CD14-positive monocyte (primary cell): Measurements from ENCODE around the gene TTLL13. TPM values are rescaled to one million over a fixed set of nuclear protein-coding genes. Genes with fewer than 3 reads are reported as not detected.
"Not testable (repeated sequence)": the region's sequence is repeated elsewhere in the genome, so short reads cannot be mapped to it uniquely, and the experiment has no call there.

Source experiments
- DNase-seq, 3 donors: peaks; one replicate each; pipeline ENCODE4 v3.0.0-alpha.2; 2011 to 2022
- H2AFZ ChIP-seq: 2 replicates; pipeline ENCODE4 v1.6.0; 2012; ENCODE audit warnings: mild to moderate bottlenecking, low read depth, low read length, inconsistent platforms; ENCODE audit not compliant: insufficient read depth, poor library complexity, severe bottlenecking
- H3K27ac ChIP-seq, 2 donors: 1 replicate in 1 of 2; 2 replicates in 1 of 2; pipeline ENCODE4 v1.5.1; 2012 to 2013; ENCODE audit warnings: low read length in 2 of 2, control low read depth in 1 of 2, inconsistent platforms in 1 of 2, low read depth in 1 of 2, mild to moderate bottlenecking in 1 of 2
- H3K27me3 ChIP-seq, 2 donors: one replicate each; pipeline versions ENCODE4 v1.6.0 to v1.6.1; 2011 to 2013; ENCODE audit warnings: low read length in 2 of 2; ENCODE audit not compliant: control insufficient read depth in 2 of 2, insufficient read depth in 2 of 2
- H3K36me3 ChIP-seq, 2 donors: replicated peaks in 1 of 2; 1 replicate in 1 of 2; 2 replicates in 1 of 2; pipeline versions ENCODE4 v1.5.1 to v1.6.1; 2012 to 2013; ENCODE audit warnings: low read length in 2 of 2, control low read depth in 1 of 2, inconsistent platforms in 1 of 2, mild to moderate bottlenecking in 1 of 2; ENCODE audit not compliant: insufficient read depth in 2 of 2, control insufficient read depth in 1 of 2
- H3K4me1 ChIP-seq, 2 donors: 1 replicate in 1 of 2; 2 replicates in 1 of 2; pipeline versions ENCODE4 v1.5.1 to v1.6.1; 2012 to 2013; ENCODE audit warnings: low read length in 2 of 2, control low read depth in 1 of 2, inconsistent platforms in 1 of 2, mild to moderate bottlenecking in 1 of 2, moderate library complexity in 1 of 2; ENCODE audit not compliant: insufficient read depth in 2 of 2, control insufficient read depth in 1 of 2
- H3K4me2 ChIP-seq: replicated peaks from 2 replicates; pipeline ENCODE3; 2012; ENCODE audit warnings: low read length, moderate library complexity, mild to moderate bottlenecking; ENCODE audit not compliant: poor library complexity, severe bottlenecking; ENCODE audit errors: extremely low read depth
- H3K4me3 ChIP-seq, 3 experiments: fragments of 200-600 bp in 1 of 3; sonication (generic) in 1 of 3; replicated peaks in 1 of 3; 1 replicate in 2 of 3; 2 replicates in 1 of 3; pipeline ENCODE4 v1.5.1; 2011 to 2013; ENCODE audit warnings: low read length in 3 of 3, mild to moderate bottlenecking in 3 of 3, control low read depth in 2 of 3, low read depth in 2 of 3, inconsistent platforms in 1 of 3, moderate library complexity in 1 of 3
- H3K79me2 ChIP-seq: 2 replicates; pipeline ENCODE4 v1.6.0; 2012; ENCODE audit warnings: mild to moderate bottlenecking, control low read depth, inconsistent platforms, low read length, moderate library complexity; ENCODE audit not compliant: insufficient read depth
- H3K9ac ChIP-seq: 2 replicates; pipeline ENCODE4 v1.6.0; 2017; ENCODE audit warnings: low read length, mild to moderate bottlenecking; ENCODE audit not compliant: insufficient read depth, poor library complexity, severe bottlenecking
- H3K9me3 ChIP-seq, 2 donors: replicated peaks in 1 of 2; 1 replicate in 1 of 2; 2 replicates in 1 of 2; pipeline versions ENCODE4 v1.5.1 to v1.6.1; 2012 to 2013; ENCODE audit warnings: low read length in 2 of 2, control low read depth in 1 of 2; ENCODE audit not compliant: control insufficient read depth in 1 of 2, insufficient read depth in 1 of 2
- H4K20me1 ChIP-seq: 2 replicates; pipeline ENCODE4 v1.6.0; 2012; ENCODE audit warnings: mild to moderate bottlenecking, low read length, control low read depth, moderate library complexity; ENCODE audit not compliant: insufficient read depth
- H3K27ac Mint-ChIP-seq, 7 donors: one replicate each; pipeline ENCODE4 v1.8.0; 2020; ENCODE audit warnings: mild to moderate bottlenecking in 7 of 7, mixed read lengths in 7 of 7, moderate library complexity in 6 of 7, inconsistent platforms in 2 of 7
- H3K27me3 Mint-ChIP-seq, 3 donors: one replicate each; pipeline ENCODE4 v1.8.0; 2021 to 2022; ENCODE audit warnings: low read depth in 3 of 3, mild to moderate bottlenecking in 3 of 3, mixed read lengths in 3 of 3, moderate library complexity in 3 of 3, inconsistent platforms in 1 of 3
- H3K36me3 Mint-ChIP-seq, 2 donors: one replicate each; pipeline ENCODE4 v1.8.0; 2020; ENCODE audit warnings: mixed read lengths in 2 of 2, inconsistent platforms in 1 of 2, mild to moderate bottlenecking in 1 of 2
- H3K4me1 Mint-ChIP-seq: one replicate; pipeline ENCODE4 v1.8.0; 2020; ENCODE audit warnings: mild to moderate bottlenecking, mixed read lengths
- H3K4me3 Mint-ChIP-seq, 2 donors: one replicate each; pipeline ENCODE4 v1.8.0; 2020; ENCODE audit warnings: mild to moderate bottlenecking in 2 of 2, mixed read lengths in 2 of 2, moderate library complexity in 1 of 2
- H3K9me3 Mint-ChIP-seq, 7 donors: one replicate each; pipeline ENCODE4 v1.8.0; 2020 to 2022; ENCODE audit warnings: mixed read lengths in 7 of 7, mild to moderate bottlenecking in 6 of 7, moderate library complexity in 6 of 7, inconsistent platforms in 2 of 7
- WGBS: methylation state at CpG from one replicate; pipeline ENCODE4 v1.1.5; 2013; ENCODE audit warnings: missing lambda C conversion rate; ENCODE audit not compliant: insufficient coverage; 5-methylcytosine and 5-hydroxymethylcytosine counted together
- intact Hi-C, 2 donors: fragments of 100-400 bp; cut with micrococcal nuclease; formaldehyde crosslinking; loops; one replicate each; pipeline versions ENCODE4 v1.15.0 to v1.15.1; 2023
- polyA plus RNA-seq, 3 donors: library from polyadenylated mRNA; depleted of rRNA in 1 of 3; unstranded in 2 of 3; stranded (reverse) in 1 of 3; fragments of 300-500 nt in 2 of 3; fragments of >200 nt in 1 of 3; fragmentation: Illumina TruSeq in 2 of 3; gene quantifications; 1 replicate in 2 of 3; 2 replicates in 1 of 3; pipeline ENCODE4 v1.2.3, GENCODE V29; 2012 to 2021
- TF ChIP-seq, protein P1 (sequence below): fragments of 200-600 bp; IDR thresholded peaks from one replicate; pipeline ENCODE4 v1.8.0; 2022; ENCODE audit warnings: antibody characterized with exemption, mild to moderate bottlenecking

TTLL13 gene
- polyA plus RNA-seq, 3 donors: 0.08 to 0.13 TPM; not detected in 1

DNA sequence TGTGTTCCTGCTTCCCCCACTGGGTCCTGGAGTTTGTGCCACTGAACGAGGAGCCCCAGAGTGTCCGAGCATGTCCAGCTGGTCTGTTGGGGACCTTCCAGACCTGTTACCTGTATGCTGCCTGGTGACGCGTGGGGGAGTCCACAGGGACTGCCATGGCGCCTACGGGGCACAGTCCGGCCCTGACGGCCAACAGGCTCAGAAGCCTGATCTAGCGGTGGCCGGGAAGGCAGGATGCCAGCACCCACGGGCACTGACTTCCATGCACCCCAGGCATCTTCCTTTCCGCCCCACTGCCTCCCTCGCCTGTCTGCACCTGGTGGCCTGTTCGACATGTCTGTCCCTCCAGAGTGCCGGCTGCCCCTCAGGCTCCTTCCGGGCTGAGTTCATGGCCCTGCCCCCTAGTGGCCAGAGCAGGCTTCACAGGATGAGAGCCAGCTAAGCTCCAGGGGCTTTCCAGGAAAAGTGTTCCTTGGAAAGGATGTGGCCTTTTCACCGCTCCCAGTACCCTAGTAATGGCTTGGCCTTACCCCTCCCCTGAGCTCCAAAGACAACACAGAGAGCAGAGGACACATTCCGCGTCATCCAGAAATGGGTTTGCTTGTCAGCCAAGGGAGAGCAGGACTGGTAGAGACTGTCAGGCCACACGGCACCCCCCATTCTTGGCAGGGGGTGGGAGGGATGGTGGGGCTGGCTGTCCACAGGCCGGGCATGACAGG is 51.8 kb downstream of the TTLL13 start:
- Mint-ChIP-seq H3K36me3 (no peaks in the 10 kb centered on the region), H3K4me1 (peaks cover 6% of the 10 kb centered on the region), H3K4me3 (no peak overlapping the region), H3K9me3 (no peaks in the 10 kb centered on the region), H3K27ac (no peak overlapping the region), H3K27me3 (peaks cover 0 to 2% (median 0%) of the 10 kb centered on the region in 3 donors)
- Histone ChIP-seq H3K27me3 (no peaks in the 10 kb centered on the region), H4K20me1 (no peaks in the 10 kb centered on the region), H2AFZ (peak overlapping the region; percentile 41), H3K79me2 (no peaks in the 10 kb centered on the region), H3K4me2 (no peak overlapping the region), H3K27ac (no peak overlapping the region), H3K4me1 (peaks cover 4 to 6% of the 10 kb centered on the region in 2 donors), H3K9me3 (no peaks in the 10 kb centered on the region), H3K4me3 (no peak overlapping the region), H3K9ac (no peak overlapping the region), H3K36me3 (no peaks in the 10 kb centered on the region)
- intact Hi-C loops: no loop called here
- whole genome bisulfite sequencing: 74% methylated on average over 17 of the region's 21 CpGs
- TF ChIP-seq, protein P1, sequence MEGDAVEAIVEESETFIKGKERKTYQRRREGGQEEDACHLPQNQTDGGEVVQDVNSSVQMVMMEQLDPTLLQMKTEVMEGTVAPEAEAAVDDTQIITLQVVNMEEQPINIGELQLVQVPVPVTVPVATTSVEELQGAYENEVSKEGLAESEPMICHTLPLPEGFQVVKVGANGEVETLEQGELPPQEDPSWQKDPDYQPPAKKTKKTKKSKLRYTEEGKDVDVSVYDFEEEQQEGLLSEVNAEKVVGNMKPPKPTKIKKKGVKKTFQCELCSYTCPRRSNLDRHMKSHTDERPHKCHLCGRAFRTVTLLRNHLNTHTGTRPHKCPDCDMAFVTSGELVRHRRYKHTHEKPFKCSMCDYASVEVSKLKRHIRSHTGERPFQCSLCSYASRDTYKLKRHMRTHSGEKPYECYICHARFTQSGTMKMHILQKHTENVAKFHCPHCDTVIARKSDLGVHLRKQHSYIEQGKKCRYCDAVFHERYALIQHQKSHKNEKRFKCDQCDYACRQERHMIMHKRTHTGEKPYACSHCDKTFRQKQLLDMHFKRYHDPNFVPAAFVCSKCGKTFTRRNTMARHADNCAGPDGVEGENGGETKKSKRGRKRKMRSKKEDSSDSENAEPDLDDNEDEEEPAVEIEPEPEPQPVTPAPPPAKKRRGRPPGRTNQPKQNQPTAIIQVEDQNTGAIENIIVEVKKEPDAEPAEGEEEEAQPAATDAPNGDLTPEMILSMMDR: peak; percentile 93
- DNase-seq: peak; percentile 35 to 65 (median 40)

DNA sequence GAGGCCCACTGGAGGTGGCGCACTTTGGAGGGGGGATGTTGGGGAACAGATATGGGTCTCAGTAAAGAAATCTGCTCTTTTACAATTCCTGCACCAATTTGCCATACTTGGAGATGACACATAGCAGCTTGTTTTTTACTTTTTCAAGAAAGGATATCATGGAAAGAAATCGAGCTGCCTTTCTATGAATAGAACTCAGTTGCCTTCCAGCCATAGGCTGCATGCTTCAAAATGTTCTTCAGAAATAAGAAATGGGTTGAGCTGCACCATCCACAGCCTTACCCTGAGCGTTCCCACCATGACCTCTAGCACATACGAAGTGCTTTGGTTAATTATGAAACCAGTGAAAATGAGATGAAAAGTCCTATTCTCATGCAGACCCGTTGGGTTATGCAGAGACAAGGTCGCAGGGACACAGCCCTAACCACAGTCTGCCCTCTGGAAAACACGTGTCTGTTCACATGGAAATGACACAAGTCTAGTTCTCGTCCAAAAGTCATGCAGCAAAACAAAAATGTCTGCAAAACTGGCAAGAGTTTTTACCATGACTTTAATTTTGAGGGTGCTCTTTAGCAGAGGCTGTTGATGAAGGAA is 52.4 kb downstream of the TTLL13 start:
- H3K9ac ChIP-seq: no peak overlapping the region
- no peak overlapping the region for H3K27ac Mint-ChIP-seq
- no peaks in the 10 kb centered on the region for H3K27me3 ChIP-seq
- H3K4me2 ChIP-seq: no peak overlapping the region
- no peak overlapping the region for H3K27ac ChIP-seq
- H3K4me3 ChIP-seq: no peak overlapping the region
- no peaks in the 10 kb centered on the region for H3K9me3 ChIP-seq
- no peaks in the 10 kb centered on the region for H3K36me3 Mint-ChIP-seq
- intact Hi-C loops: no loop called here
- peaks cover 0 to 2% (median 0%) of the 10 kb centered on the region in 3 donors for H3K27me3 Mint-ChIP-seq
- peaks cover 13% of the 10 kb centered on the region for H3K4me1 Mint-ChIP-seq
- TF ChIP-seq, protein P1: no peak
- H3K9me3 Mint-ChIP-seq: no peaks in the 10 kb centered on the region
- H2AFZ ChIP-seq: no peak overlapping the region
- no peak for DNase-seq
- no peaks in the 10 kb centered on the region for H3K36me3 ChIP-seq
- no peaks in the 10 kb centered on the region for H3K79me2 ChIP-seq
- no peak overlapping the region for H3K4me3 Mint-ChIP-seq
- 84% methylated on average over 5 of the region's 8 CpGs for WGBS
- H4K20me1 ChIP-seq: no peaks in the 10 kb centered on the region
- H3K4me1 ChIP-seq: peaks cover 11 to 13% of the 10 kb centered on the region in 2 donors

DNA sequence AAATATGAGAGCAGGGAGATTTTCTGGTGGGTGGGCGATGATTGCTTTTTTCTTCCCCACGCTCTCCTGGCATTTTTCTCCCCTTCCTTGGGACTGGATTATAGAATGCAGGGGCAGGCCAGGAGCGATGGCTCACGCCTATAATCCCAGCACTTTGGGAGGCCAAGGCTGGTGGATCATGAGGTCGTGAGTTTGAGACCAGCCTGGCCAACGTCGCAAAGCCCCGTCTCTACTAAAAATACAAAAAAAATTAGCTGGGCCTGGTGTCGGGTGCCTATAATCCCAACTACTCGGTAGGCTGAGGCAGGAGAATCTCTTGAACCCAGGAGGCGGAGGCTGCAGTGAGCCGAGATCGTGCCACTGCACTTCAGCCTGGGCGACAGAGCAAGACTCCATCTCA is 56.0 kb downstream of the TTLL13 start:
- DNase-seq, H3K79me2 ChIP-seq, H3K27ac Mint-ChIP-seq, H3K9ac ChIP-seq, H3K9me3 ChIP-seq, H3K27me3 Mint-ChIP-seq, intact Hi-C loops, H3K4me2 ChIP-seq, H2AFZ ChIP-seq, H3K27ac ChIP-seq, H3K36me3 ChIP-seq, H3K9me3 Mint-ChIP-seq, H3K27me3 ChIP-seq, H3K4me3 Mint-ChIP-seq, H4K20me1 ChIP-seq, H3K4me3 ChIP-seq, H3K36me3 Mint-ChIP-seq: not testable (repeated sequence)
- WGBS: 100% methylated on average over 9 of the region's 14 CpGs
- peaks cover 24% of the 10 kb centered on the region for H3K4me1 Mint-ChIP-seq
- peaks cover 21 to 22% of the 10 kb centered on the region in 2 donors for H3K4me1 ChIP-seq
